SK-N-MC (cell line): Measurements from ENCODE around the gene IGLON5.

Experiments
- DNase-seq: peaks from one replicate; pipeline ENCODE4 v3.0.0-alpha.2; 2011; ENCODE audit warnings: low read depth, low spot score
- H3K27ac ChIP-seq: fragments of 200-600 bp; sonication (generic); 2 replicates; pipeline ENCODE4 v1.5.1; 2016; ENCODE audit warnings: mixed run types
- H3K36me3 ChIP-seq: fragments of 200-600 bp; sonication (generic); 2 replicates; pipeline ENCODE4 v1.6.1; 2017; ENCODE audit warnings: antibody characterized with exemption, low read length, mixed read lengths; ENCODE audit not compliant: insufficient read depth
- H3K4me3 ChIP-seq: fragments of 200-600 bp; sonication (generic); 2 replicates; pipeline ENCODE4 v1.5.1; 2016
- H3K9ac ChIP-seq: fragments of 200-600 bp; sonication (generic); 2 replicates; pipeline ENCODE4 v1.8.0; 2017; ENCODE audit warnings: mixed run types, mixed read lengths; ENCODE audit not compliant: insufficient read length
- H3K9me3 ChIP-seq: fragments of 200-600 bp; sonication (generic); 2 replicates; pipeline ENCODE4 v1.6.1; 2017; ENCODE audit warnings: low read depth, mild to moderate bottlenecking, antibody characterized with exemption, low read length, moderate library complexity, mixed read lengths
- EZH2 ChIP-seq: fragments of 200-600 bp; sonication (generic); IDR thresholded peaks from one replicate; pipeline ENCODE4 v1.6.1; 2017; ENCODE audit warnings: antibody characterized with exemption
- FOXP2 ChIP-seq: optimal IDR thresholded peaks from 2 replicates; pipeline ENCODE3; 2011; ENCODE audit warnings: mild to moderate bottlenecking, moderate library complexity; ENCODE audit not compliant: insufficient read depth; ENCODE audit errors: extremely low read length, control extremely low read depth
- POLR2AphosphoS5 ChIP-seq: IDR thresholded peaks from 2 replicates; pipeline ENCODE4 v1.6.1; 2012; ENCODE audit warnings: mild to moderate bottlenecking, low read depth, low read length, borderline replicate concordance

Gene IGLON5

DNA sequence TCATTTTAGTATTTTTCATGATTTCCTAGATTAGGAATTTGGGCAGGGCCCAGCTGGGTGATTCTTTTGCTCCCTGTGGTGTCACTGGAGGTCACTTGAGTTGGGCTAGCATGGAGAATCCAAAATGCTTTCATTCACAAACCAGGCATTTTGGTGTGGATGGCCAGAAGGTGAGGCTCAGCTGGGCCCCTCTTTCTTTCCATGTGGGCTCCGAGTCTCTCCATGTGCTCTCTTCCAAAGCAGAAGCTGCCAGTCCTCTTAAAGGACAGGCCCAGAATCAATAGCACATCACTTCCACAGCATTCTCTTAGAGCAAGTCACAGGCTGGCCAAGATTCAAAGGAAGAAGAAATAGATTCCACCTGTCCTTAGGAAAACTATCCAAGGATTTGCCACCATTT lies 21.8 kb upstream of the IGLON5 start:
- Histone ChIP-seq H3K9ac (no peak overlapping the region), H3K9me3 (no peaks in the 10 kb centered on the region), H3K36me3 (no peaks in the 10 kb centered on the region), H3K4me3 (no peak overlapping the region), H3K27ac (no peak overlapping the region)
- no peak for DNase-seq
- TF ChIP-seq EZH2 (no peak), FOXP2 (no peak), POLR2AphosphoS5 (no peak)

DNA sequence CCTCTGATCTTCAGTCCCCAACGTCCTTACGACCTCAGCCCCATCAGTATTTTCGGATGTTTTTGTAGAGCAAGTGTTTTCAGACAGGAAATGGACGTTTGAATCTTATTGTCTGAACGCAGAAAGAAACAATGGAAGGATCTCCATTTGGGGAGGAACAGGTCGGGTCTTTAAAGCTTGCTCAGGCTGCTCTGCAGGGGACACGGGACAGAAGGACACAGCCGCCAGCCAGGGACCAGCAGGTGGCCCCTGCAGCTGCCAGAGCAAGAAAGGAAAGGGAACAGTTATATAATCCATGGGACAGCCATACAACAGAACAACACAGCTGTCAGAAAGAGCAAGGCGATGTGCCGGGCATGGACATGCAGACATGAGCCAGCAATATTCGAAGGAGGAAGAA lies 18.5 kb upstream of the IGLON5 start:
- no peak overlapping the region for H3K9ac ChIP-seq
- no peaks in the 10 kb centered on the region for H3K36me3 ChIP-seq
- no peak for DNase-seq
- TF ChIP-seq POLR2AphosphoS5 (no peak), EZH2 (no peak), FOXP2 (no peak)
- H3K27ac ChIP-seq, result no peak overlapping the region
- no peak overlapping the region for H3K4me3 ChIP-seq
- no peaks in the 10 kb centered on the region for H3K9me3 ChIP-seq

GRCh38 chr19:51293571-51294210 lies 17.8 kb upstream of the IGLON5 start:
- Histone ChIP-seq H3K27ac (no peak overlapping the region), H3K4me3 (no peak overlapping the region), H3K9ac (no peak overlapping the region), H3K36me3 (no peaks in the 10 kb centered on the region), H3K9me3 (no peaks in the 10 kb centered on the region)
- TF ChIP-seq POLR2AphosphoS5 (no peak), EZH2 (no peak), FOXP2 (no peak)
- no peak for DNase-seq

DNA sequence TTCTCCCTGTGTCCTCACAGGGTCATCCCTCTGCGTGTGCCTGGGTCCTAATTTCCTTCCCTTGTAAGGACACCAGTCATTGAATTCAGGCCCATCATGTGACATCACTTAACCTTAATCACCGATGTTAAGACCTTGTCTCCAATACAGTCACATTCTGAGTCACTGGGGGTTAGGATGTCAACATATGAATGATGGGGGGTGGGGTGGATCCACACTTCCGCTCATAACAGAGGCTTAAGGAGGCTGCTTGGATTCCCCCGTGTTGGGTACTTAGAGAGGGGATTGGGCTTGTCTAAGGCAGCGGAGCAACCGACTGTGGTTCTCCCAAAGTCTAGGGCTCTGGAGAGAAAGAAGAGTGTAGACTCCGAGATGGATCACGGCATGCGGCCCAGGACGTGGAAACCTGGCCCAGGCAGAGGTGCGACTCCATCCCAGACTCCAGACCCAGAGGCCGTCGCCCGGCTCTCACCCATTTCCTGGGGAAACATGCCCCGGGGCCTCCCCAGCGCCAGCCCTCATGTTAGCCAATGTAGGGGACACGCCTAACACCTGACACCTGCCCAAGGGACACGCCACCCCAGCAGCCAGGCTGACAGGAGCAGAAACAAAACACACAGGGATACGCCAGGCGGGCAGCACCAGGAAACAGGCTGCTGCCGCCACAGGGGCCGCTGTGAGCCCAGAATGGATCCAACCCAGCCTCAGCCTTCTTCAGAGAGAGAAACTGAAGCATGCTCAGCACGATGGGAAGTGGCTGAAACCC lies 17.1 kb upstream of the IGLON5 start:
- H3K9ac ChIP-seq, result no peak overlapping the region
- H3K27ac ChIP-seq, result no peak overlapping the region
- H3K4me3 ChIP-seq, result no peak overlapping the region
- H3K9me3 ChIP-seq, result no peaks in the 10 kb centered on the region
- TF ChIP-seq EZH2 (no peak), POLR2AphosphoS5 (no peak), FOXP2 (no peak)
- no peaks in the 10 kb centered on the region for H3K36me3 ChIP-seq
- no peak for DNase-seq

DNA sequence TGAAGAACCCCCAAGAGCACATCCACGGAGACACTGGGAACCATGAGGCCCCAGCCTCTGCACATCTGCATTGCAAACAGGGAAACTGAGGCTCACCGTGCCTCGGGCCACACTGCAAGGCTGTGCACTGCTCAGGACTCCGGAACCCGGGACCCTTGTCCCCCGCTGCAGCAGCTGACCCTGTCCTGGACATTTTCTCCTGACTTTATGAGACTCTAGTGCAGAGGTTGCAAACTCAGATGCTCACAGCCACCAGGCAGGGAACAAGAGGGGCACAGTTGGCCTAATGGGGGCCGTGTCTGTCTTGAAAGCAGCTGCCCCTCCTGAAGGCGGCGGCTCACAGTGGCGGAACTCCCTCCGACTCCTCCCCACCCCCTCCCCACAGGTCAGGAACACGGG lies 16.5 kb upstream of the IGLON5 start:
- no peak for TF ChIP-seq FOXP2
- no peak for TF ChIP-seq EZH2
- no peak for TF ChIP-seq POLR2AphosphoS5
- no peaks in the 10 kb centered on the region for H3K36me3 ChIP-seq
- no peak overlapping the region for H3K9ac ChIP-seq
- H3K27ac ChIP-seq, result no peak overlapping the region
- no peak overlapping the region for H3K4me3 ChIP-seq
- no peaks in the 10 kb centered on the region for H3K9me3 ChIP-seq
- DNase-seq, result no peak

- H3K36me3 ChIP-seq, result no peaks in the 10 kb centered on the region
- no peak overlapping the region for H3K9ac ChIP-seq
- no peaks in the 10 kb centered on the region for H3K9me3 ChIP-seq
- H3K4me3 ChIP-seq, result no peak overlapping the region
- TF ChIP-seq FOXP2 (no peak), POLR2AphosphoS5 (no peak), EZH2 (no peak)
- DNase-seq, result no peak
- no peak overlapping the region for H3K27ac ChIP-seq
These were observed 15.9 kb upstream of the IGLON5 start for GRCh38 chr19:51295382-51296126.

GRCh38 chr19:51296336-51297093 lies 14.9 kb upstream of the IGLON5 start:
- no peak for TF ChIP-seq FOXP2
- TF ChIP-seq POLR2AphosphoS5, result no peak
- TF ChIP-seq EZH2, result no peak
- Histone ChIP-seq H3K4me3 (no peak overlapping the region), H3K27ac (no peak overlapping the region), H3K36me3 (no peaks in the 10 kb centered on the region), H3K9me3 (no peaks in the 10 kb centered on the region), H3K9ac (no peak overlapping the region)
- no peak for DNase-seq

GRCh38 chr19:51297406-51297805 lies 14.0 kb upstream of the IGLON5 start:
- H3K36me3 ChIP-seq, result no peaks in the 10 kb centered on the region
- H3K27ac ChIP-seq, result no peak overlapping the region
- no peak overlapping the region for H3K9ac ChIP-seq
- TF ChIP-seq POLR2AphosphoS5 (no peak), FOXP2 (no peak), EZH2 (no peak)
- H3K4me3 ChIP-seq, result no peak overlapping the region
- no peaks in the 10 kb centered on the region for H3K9me3 ChIP-seq
- no peak for DNase-seq
